HL-60 (cell line): ENCODE results near the gene CHRNE.

Experiments used
- DNase-seq, 2 experiments: peaks; one replicate each; pipeline ENCODE4 v3.0.0-alpha.2; 2010 to 2020; ENCODE audit warnings: low read depth in 1 of 2, low spot score in 1 of 2
- H3K27ac ChIP-seq: fragments of 250-450 bp; sonication (Bioruptor Pico); replicated peaks from 2 replicates; pipeline ENCODE4 v1.5.1; 2020; ENCODE audit warnings: mild to moderate bottlenecking, moderate library complexity
- H3K27me3 ChIP-seq: fragments of 250-450 bp; sonication (Bioruptor Pico); 2 replicates; pipeline ENCODE4 v1.5.1; 2021; ENCODE audit warnings: mild to moderate bottlenecking, moderate library complexity; ENCODE audit not compliant: insufficient read depth, poor library complexity, severe bottlenecking
- H3K4me3 ChIP-seq: replicated peaks from 2 replicates; pipeline ENCODE4 v1.5.1; 2011; ENCODE audit warnings: mild to moderate bottlenecking, control low read depth, low read length; ENCODE audit not compliant: insufficient read depth
- CTCF ChIP-seq: IDR thresholded peaks from one replicate; pipeline ENCODE4 v1.5.1; 2011; ENCODE audit warnings: low read length, control low read depth, inconsistent platforms; ENCODE audit not compliant: insufficient read depth
- GABPA ChIP-seq: IDR thresholded peaks from 2 replicates; pipeline ENCODE4 v1.6.1; 2012; ENCODE audit warnings: low read depth
- POLR2AphosphoS5 ChIP-seq: IDR thresholded peaks from 2 replicates; pipeline ENCODE4 v1.6.1; 2012; ENCODE audit warnings: low read depth
- REST ChIP-seq: IDR thresholded peaks from 2 replicates; pipeline ENCODE4 v1.6.1; 2012; ENCODE audit warnings: low read depth; ENCODE audit not compliant: insufficient replicate concordance
- SPI1 ChIP-seq: IDR thresholded peaks from 2 replicates; pipeline ENCODE4 v1.6.1; 2012; ENCODE audit warnings: low read depth, mild to moderate bottlenecking, borderline replicate concordance

The CHRNE gene

GRCh38 chr17:4893272-4893671 lies 9.6 kb downstream of the CHRNE start:
- Histone ChIP-seq H3K27ac (no peak overlapping the region), H3K27me3 (no peaks in the 10 kb centered on the region), H3K4me3 (no peak overlapping the region)
- DNase-seq: no peak
- TF ChIP-seq SPI1: no peak
- no peak for TF ChIP-seq POLR2AphosphoS5
- no peak for TF ChIP-seq REST
- no peak for TF ChIP-seq GABPA
- TF ChIP-seq CTCF: no peak

- H3K27ac ChIP-seq: no peak overlapping the region
Observed at GRCh38 chr17:4892499-4893221, 10.2 kb downstream of the CHRNE start.

More at GRCh38 chr17:4892499-4893221, 10.2 kb downstream of the CHRNE start:
- DNase-seq: no peak
- H3K4me3 ChIP-seq: no peak overlapping the region
- TF ChIP-seq CTCF: no peak
- TF ChIP-seq GABPA: no peak
- TF ChIP-seq REST: no peak
- TF ChIP-seq POLR2AphosphoS5: no peak
- no peak for TF ChIP-seq SPI1
- H3K27me3 ChIP-seq: no peaks in the 10 kb centered on the region
